ENCODE results near the gene NT5C3A.
A peak's percentile ranks its signal among the peaks of the same experiment; 100 is the strongest.
"Not testable (repeated sequence)": the region's sequence is repeated elsewhere in the genome, so short reads cannot be mapped to it uniquely, and the experiment has no call there.

NT5C3A gene

GRCh38 chr7:33024189-33024757 is 38.3 kb downstream of the NT5C3A start:
- no peak for TF ChIP-seq CTCF (IDR thresholded peaks at IDR 0.05; ENCODE audit: low read depth, low read length)

GRCh38 chr7:33012364-33012763 is 50.2 kb downstream of the NT5C3A start:
- TF ChIP-seq CTCF (IDR thresholded peaks at IDR 0.05; ENCODE audit: low read depth, low read length), result no peak
- no peak for DNase-seq (ENCODE audit: extremely low read depth, low read depth)

More at GRCh38 chr7:33024189-33024757, 38.3 kb downstream of the NT5C3A start:
- DNase-seq (ENCODE audit: extremely low read depth, low read depth), result no peak

- no peak for TF ChIP-seq CTCF (IDR thresholded peaks at IDR 0.05; ENCODE audit: low read depth, low read length)
- DNase-seq (ENCODE audit: extremely low read depth, low read depth), result no peak
Measured at GRCh38 chr7:33009734-33010133, 52.8 kb downstream of the NT5C3A start.

- DNase-seq (ENCODE audit: extremely low read depth, low read depth), result not testable (repeated sequence)
Measured at GRCh38 chr7:33005690-33006089, 56.9 kb downstream of the NT5C3A start.

GRCh38 chr7:33005193-33005592 is 57.4 kb downstream of the NT5C3A start:
- not testable (repeated sequence) for DNase-seq (ENCODE audit: extremely low read depth, low read depth)

- DNase-seq (ENCODE audit: extremely low read depth, low read depth), result not testable (repeated sequence)
Measured at GRCh38 chr7:33004104-33004616, 58.4 kb downstream of the NT5C3A start.

GRCh38 chr7:33003111-33003510 is 59.5 kb downstream of the NT5C3A start:
- not testable (repeated sequence) for DNase-seq (ENCODE audit: extremely low read depth, low read depth)

GRCh38 chr7:32999380-32999779 is 63.2 kb downstream of the NT5C3A start:
- not testable (repeated sequence) for DNase-seq (ENCODE audit: extremely low read depth, low read depth)

- DNase-seq (ENCODE audit: extremely low read depth, low read depth), result peak; percentile 56
Measured at GRCh38 chr7:32998361-32999171, 64.0 kb downstream of the NT5C3A start.

GRCh38 chr7:32997956-32998355 is 64.6 kb downstream of the NT5C3A start:
- DNase-seq (ENCODE audit: extremely low read depth, low read depth), result not testable (repeated sequence)

GRCh38 chr7:32992750-32993149 is 69.8 kb downstream of the NT5C3A start:
- not testable (repeated sequence) for DNase-seq (ENCODE audit: extremely low read depth, low read depth)

- not testable (repeated sequence) for DNase-seq (ENCODE audit: extremely low read depth, low read depth)
Measured at GRCh38 chr7:32991975-32992700, 70.4 kb downstream of the NT5C3A start.

- DNase-seq (ENCODE audit: extremely low read depth, low read depth), result peak; percentile 41
Measured at GRCh38 chr7:32991068-32991585, 71.4 kb downstream of the NT5C3A start.

GRCh38 chr7:32988148-32988547 is 74.4 kb downstream of the NT5C3A start:
- not testable (repeated sequence) for DNase-seq (ENCODE audit: extremely low read depth, low read depth)

GRCh38 chr7:32979902-32980301 is 82.7 kb downstream of the NT5C3A start:
- DNase-seq (ENCODE audit: extremely low read depth, low read depth), result not testable (repeated sequence)

GRCh38 chr7:32979246-32979645 is 83.3 kb downstream of the NT5C3A start:
- DNase-seq (ENCODE audit: extremely low read depth, low read depth), result peak; percentile 84

Measured in AG09319 (cell line).